ENCODE results near the gene TARS2. TPM values are rescaled to one million over a fixed set of nuclear protein-coding genes. Genes with fewer than 3 reads are reported as not detected.
A peak's percentile ranks its signal among the peaks of the same experiment; 100 is the strongest.

The TARS2 gene
- total and polyA plus RNA-seq, 10 donors, result 14.6 to 30.4 (median 22.2) TPM

- TF ChIP-seq CTCF (IDR thresholded peaks at IDR 0.05 in 8 of 11, conservative IDR thresholded peaks at IDR 0.05 in 3 of 11) (no peak), POLR2A (IDR thresholded peaks at IDR 0.05) (no peak), POLR2AphosphoS5 (IDR thresholded peaks at IDR 0.05) (no peak)
- no peak for DNase-seq
- H3K27me3 ChIP-seq (replicated peaks in 1 of 7), result no peaks in the 10 kb centered on the region
- H3K9me3 ChIP-seq, result no peaks in the 10 kb centered on the region
- intact Hi-C loops (cut with DNase I; ENCODE audit: low total_unique reads), result no loop called here
- H3K36me3 ChIP-seq, result peaks cover 0 to 8% (median 3%) of the 10 kb centered on the region in 6 donors
- H3K4me3 ChIP-seq, result no peak overlapping the region
- peaks cover 8 to 25% (median 16%) of the 10 kb centered on the region in 6 donors for H3K4me1 ChIP-seq
- 85 to 95% (median 91%) methylated on average over 5 of the region's 5 CpGs for WGBS, 5 donors
- no peak overlapping the region for H3K27ac ChIP-seq
These were observed 2.8 kb upstream of the TARS2 start for GRCh38 chr1:150484431-150484830.

- H3K36me3 ChIP-seq, result peaks cover 0 to 12% (median 5%) of the 10 kb centered on the region in 6 donors
- WGBS, 5 donors, result 45 to 58% (median 55%) methylated on average over 2 of the region's 2 CpGs
- peaks cover 8 to 26% (median 16%) of the 10 kb centered on the region in 6 donors for H3K4me1 ChIP-seq
- H3K9me3 ChIP-seq, result no peaks in the 10 kb centered on the region
- H3K27ac ChIP-seq, result no peak overlapping the region
- peak; percentile 33 for DNase-seq
- TF ChIP-seq CTCF (IDR thresholded peaks at IDR 0.05 in 8 of 11, conservative IDR thresholded peaks at IDR 0.05 in 3 of 11) (no peak), POLR2A (IDR thresholded peaks at IDR 0.05) (no peak), POLR2AphosphoS5 (IDR thresholded peaks at IDR 0.05) (no peak)
- no peaks in the 10 kb centered on the region for H3K27me3 ChIP-seq (replicated peaks in 1 of 7)
- H3K4me3 ChIP-seq, result no peak overlapping the region
- intact Hi-C loops (cut with DNase I; ENCODE audit: low total_unique reads), result no loop called here
These were observed 2.4 kb upstream of the TARS2 start for GRCh38 chr1:150484861-150485260.

- 0 to 3% (median 2%) methylated on average over 7 of the region's 7 CpGs for WGBS, 5 donors
- Histone ChIP-seq H3K4me1 (peaks cover 8 to 26% (median 16%) of the 10 kb centered on the region in 6 donors), H3K27ac (peak overlapping the region; percentile 61 to 92 (median 85)), H3K4me3 (peak overlapping the region; percentile 65 to 94 (median 74)), H3K9me3 (no peaks in the 10 kb centered on the region), H3K27me3 (replicated peaks in 1 of 7) (no peaks in the 10 kb centered on the region), H3K36me3 (peaks cover 0 to 41% (median 31%) of the 10 kb centered on the region in 6 donors)
- intact Hi-C loops (cut with DNase I; ENCODE audit: low total_unique reads), result no loop called here
- peak; percentile 54 for DNase-seq
- TF ChIP-seq CTCF (IDR thresholded peaks at IDR 0.05 in 8 of 11, conservative IDR thresholded peaks at IDR 0.05 in 3 of 11) (no peak), POLR2AphosphoS5 (IDR thresholded peaks at IDR 0.05) (no peak), POLR2A (IDR thresholded peaks at IDR 0.05) (no peak)
These were observed 520 bp downstream of the TARS2 start for GRCh38 chr1:150487763-150488115.

- Histone ChIP-seq H3K9me3 (no peaks in the 10 kb centered on the region), H3K27ac (no peak overlapping the region), H3K4me3 (no peak overlapping the region), H3K4me1 (peaks cover 4 to 13% (median 6%) of the 10 kb centered on the region in 6 donors), H3K36me3 (peaks cover 3 to 96% (median 56%) of the 10 kb centered on the region in 6 donors), H3K27me3 (replicated peaks in 1 of 7) (no peaks in the 10 kb centered on the region)
- 94 to 98% (median 96%) methylated on average over 8 of the region's 8 CpGs for WGBS, 5 donors
- peak; percentile 25 for DNase-seq
- intact Hi-C loops (cut with DNase I; ENCODE audit: low total_unique reads), result no loop called here
- TF ChIP-seq CTCF (IDR thresholded peaks at IDR 0.05 in 8 of 11, conservative IDR thresholded peaks at IDR 0.05 in 3 of 11) (no peak), POLR2AphosphoS5 (IDR thresholded peaks at IDR 0.05) (no peak)
These were observed 6.0 kb downstream of the TARS2 start for GRCh38 chr1:150493175-150493574.

All from spleen (tissue), 11 donors.